Smooth muscle cell of the brain vasculature (primary cell): ENCODE results near the gene TAF1B.

ENCODE experiments used
- DNase-seq: peaks from one replicate; pipeline ENCODE4 v3.0.0-alpha.2; 2012; ENCODE audit warnings: low read depth, low spot score

TAF1B gene

GRCh38 chr2:9843229-9844035 is at the start of gene TAF1B:
TAF1B (plus strand) TSS chr2:9843474; CDS start chr2:9843542, 68 bp downstream.
- DNase-seq: peak; percentile 83

GRCh38 chr2:9793918-9794717 is 49.2 kb upstream of the TAF1B start:
- no peak for DNase-seq

- no peak for DNase-seq
These were observed 48.2 kb upstream of the TAF1B start for GRCh38 chr2:9795071-9795470.

GRCh38 chr2:9796056-9797010 is 46.9 kb upstream of the TAF1B start:
- DNase-seq: no peak

DNA sequence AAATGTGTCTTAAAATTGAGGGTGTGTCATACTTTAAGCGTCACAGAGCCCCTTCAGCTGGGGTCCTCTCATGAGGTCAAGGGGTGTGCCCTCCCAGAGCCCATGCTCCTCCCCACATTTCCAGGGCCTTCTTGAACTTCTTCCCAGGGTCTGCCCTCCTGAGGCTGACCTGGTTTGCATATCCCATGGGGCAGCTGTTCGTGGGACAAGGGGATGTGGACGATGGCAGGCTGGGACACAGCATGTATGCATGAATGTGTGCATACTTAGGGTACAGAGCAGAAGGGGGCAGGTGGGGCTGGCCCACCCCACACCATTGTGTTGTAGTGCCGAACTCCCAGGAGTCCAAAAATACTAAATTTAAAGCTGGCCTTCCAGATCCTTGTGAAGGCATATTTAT is 46.2 kb upstream of the TAF1B start:
- DNase-seq: no peak

GRCh38 chr2:9797681-9798556 is 45.4 kb upstream of the TAF1B start:
- DNase-seq: no peak

- DNase-seq: no peak
These were observed 44.2 kb upstream of the TAF1B start for GRCh38 chr2:9799011-9799596.

DNA sequence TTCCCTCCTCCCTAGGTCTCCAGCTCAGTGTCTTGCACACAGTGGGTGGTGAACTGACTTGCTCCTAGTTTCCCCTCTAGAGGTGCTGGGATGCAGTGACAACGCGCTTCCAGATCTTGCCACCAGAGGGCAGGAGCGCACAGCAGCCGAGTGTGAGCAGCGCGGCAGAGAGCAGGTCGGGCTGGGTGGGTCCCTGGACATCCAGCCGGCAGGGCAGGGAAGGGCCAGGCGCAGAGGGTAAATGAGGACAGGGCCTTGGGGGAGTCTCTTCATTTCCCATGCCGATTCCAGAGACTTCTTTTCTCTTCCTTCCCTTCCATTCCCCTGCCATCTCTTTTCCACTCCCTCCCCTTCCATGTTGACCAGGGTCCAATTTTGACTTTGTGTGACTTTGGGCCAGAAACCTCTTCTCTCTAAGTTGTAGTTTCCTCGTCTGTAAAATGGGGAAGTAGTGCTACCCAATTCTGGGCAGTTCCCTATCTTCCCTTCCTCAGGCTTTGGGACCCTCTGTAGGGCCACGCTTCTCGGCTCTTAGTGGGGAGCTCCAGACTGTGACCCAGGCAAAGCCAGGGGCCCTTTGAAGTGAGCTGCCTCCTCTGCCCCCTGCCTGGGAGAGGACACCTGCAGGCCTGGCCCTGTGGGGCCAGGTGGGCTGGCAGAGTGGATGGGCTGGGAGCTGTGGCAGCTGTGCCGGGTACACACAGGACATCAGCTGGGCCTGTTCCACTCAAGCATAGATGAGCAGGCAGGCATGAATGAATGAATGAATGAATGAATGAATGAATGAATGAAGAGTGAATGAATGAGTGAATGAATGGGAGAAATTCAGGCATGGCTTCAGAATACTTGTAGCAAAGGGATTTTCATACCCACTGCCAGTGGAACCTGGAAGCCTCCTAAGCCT is 43.3 kb upstream of the TAF1B start:
- peak; percentile 39 for DNase-seq

- DNase-seq: no peak
These were observed 42.7 kb upstream of the TAF1B start for GRCh38 chr2:9800639-9800974.

GRCh38 chr2:9800975-9801726 is 42.1 kb upstream of the TAF1B start:
- no peak for DNase-seq

GRCh38 chr2:9802576-9802993 is 40.7 kb upstream of the TAF1B start:
- no peak for DNase-seq

- DNase-seq: no peak
These were observed 40.1 kb upstream of the TAF1B start for GRCh38 chr2:9803023-9803805.

- no peak for DNase-seq
These were observed 37.6 kb upstream of the TAF1B start for GRCh38 chr2:9805435-9806297.

- no peak for DNase-seq
These were observed 37.0 kb upstream of the TAF1B start for GRCh38 chr2:9806298-9806610.

DNA sequence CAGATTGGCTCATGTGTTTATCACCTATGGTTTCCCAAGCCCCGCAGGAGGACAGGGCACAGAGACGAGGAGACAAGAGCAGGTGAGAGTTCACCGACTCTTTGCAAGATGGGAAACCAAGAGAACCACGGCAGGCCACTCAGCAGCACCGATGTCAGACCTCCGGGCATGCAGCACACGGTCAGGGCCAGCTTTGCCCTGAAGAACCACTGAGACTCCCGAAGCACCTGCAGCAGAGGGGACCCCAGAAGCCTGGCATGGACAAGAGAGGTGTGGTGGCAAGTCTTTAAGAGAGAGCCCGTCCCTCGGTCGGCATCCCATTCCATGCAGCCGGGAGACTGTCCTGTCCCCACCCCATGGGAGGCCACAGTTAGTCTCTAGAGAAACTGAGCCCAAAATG is 36.6 kb upstream of the TAF1B start:
- no peak for DNase-seq

DNA sequence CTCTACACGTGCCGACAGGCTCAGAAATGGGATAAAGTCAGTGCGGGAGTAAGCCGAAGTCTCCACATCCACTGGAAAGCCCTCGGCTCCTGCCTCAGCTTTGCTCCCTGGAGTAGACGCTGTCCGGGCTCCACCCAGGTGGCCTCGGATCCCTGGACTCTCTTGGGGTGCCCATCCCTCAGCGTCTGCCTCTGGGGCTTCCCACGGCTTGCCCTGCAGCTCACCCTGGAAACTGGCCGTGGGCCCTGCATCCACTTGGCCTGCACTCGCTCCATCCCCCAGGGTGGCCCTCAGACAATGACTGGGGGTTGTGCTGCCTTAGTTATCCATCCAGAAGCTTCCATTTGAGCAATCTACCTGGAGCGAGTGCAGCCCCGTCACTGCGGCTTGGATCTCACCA is 36.2 kb upstream of the TAF1B start:
- no peak for DNase-seq
